Measurements from ENCODE around the gene RORB. TPM values are rescaled to one million over a fixed set of nuclear protein-coding genes. Genes with fewer than 3 reads are reported as not detected.

RORB gene
- total and polyA plus RNA-seq, 11 donors: 0.53 to 10.2 (median 3.4) TPM

DNA sequence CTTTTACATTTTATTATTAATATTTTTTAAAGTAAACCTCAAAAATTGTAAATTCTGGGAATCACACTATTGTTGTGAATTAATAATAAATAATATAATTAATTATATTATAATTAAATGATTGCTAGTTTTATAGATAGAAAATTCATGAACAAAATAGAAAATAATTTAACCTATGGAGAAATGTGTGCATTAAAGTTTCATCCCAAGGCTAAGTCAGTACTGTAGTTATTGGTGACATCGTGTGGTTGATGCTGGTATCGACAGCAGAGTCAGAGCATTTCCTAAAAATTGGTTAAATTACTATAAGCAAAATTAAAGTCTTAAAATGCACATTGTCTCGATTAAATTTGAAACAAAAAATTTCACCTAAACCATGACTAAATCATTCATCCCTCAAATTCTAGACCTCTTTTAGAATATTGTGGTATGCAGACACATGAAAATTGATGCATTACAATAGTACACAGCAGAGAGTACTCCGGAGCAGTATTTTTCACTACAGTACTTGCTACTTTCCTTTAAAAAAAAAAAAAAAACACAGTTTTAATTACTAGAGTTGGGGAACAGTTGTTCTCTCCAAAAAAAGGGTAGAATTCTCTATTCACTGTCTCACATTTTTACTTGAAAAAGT is 73.9 kb downstream of the RORB start:
- Histone ChIP-seq H3K4me1 (no peaks in the 10 kb centered on the region), H3K4me3 (no peak overlapping the region), H3K27ac (no peak overlapping the region), H3K36me3 (no peaks in the 10 kb centered on the region), H3K9me3 (no peaks in the 10 kb centered on the region), H3K27me3 (peaks cover 0 to 6% (median 0%) of the 10 kb centered on the region in 9 donors)
- no peak for DNase-seq
- ATAC-seq: no peak
- WGBS, 4 donors: 19 to 22% (median 22%) methylated on average over 4 of the region's 4 CpGs
- intact Hi-C loops (cut with DNase I): loop anchor here in 8 of 10 donors (5.0 to 10.0 kb wide), 6 partner anchors 246 to 1369 kb away; no protein-coding TSS in a partner anchor
- TF ChIP-seq POLR2A (IDR thresholded peaks at IDR 0.05): no peak
- TF ChIP-seq, protein P1, sequence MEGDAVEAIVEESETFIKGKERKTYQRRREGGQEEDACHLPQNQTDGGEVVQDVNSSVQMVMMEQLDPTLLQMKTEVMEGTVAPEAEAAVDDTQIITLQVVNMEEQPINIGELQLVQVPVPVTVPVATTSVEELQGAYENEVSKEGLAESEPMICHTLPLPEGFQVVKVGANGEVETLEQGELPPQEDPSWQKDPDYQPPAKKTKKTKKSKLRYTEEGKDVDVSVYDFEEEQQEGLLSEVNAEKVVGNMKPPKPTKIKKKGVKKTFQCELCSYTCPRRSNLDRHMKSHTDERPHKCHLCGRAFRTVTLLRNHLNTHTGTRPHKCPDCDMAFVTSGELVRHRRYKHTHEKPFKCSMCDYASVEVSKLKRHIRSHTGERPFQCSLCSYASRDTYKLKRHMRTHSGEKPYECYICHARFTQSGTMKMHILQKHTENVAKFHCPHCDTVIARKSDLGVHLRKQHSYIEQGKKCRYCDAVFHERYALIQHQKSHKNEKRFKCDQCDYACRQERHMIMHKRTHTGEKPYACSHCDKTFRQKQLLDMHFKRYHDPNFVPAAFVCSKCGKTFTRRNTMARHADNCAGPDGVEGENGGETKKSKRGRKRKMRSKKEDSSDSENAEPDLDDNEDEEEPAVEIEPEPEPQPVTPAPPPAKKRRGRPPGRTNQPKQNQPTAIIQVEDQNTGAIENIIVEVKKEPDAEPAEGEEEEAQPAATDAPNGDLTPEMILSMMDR (IDR thresholded peaks at IDR 0.05): peak; percentile 40 to 74 (median 62)

GRCh38 chr9:74573640-74574191 is 76.6 kb downstream of the RORB start:
- no peak overlapping the region for H3K27ac ChIP-seq
- H3K4me3 ChIP-seq: no peak overlapping the region
- H3K27me3 ChIP-seq: peaks cover 0 to 6% (median 0%) of the 10 kb centered on the region in 9 donors
- DNase-seq (no peak), ATAC-seq (no peak)
- no peaks in the 10 kb centered on the region for H3K9me3 ChIP-seq
- 42 to 61% (median 49%) methylated on average over 8 of the region's 8 CpGs for WGBS, 4 donors
- H3K4me1 ChIP-seq: no peaks in the 10 kb centered on the region
- intact Hi-C loops (cut with DNase I): loop anchor here in 8 of 10 donors (5.0 to 10.0 kb wide), 6 partner anchors 249 to 1371 kb away; no protein-coding TSS in a partner anchor
- no peaks in the 10 kb centered on the region for H3K36me3 ChIP-seq
- no peak for TF ChIP-seq POLR2A (IDR thresholded peaks at IDR 0.05)
- TF ChIP-seq, protein P1 (IDR thresholded peaks at IDR 0.05): no peak

GRCh38 chr9:74576176-74576575 is 79.0 kb downstream of the RORB start:
- TF ChIP-seq POLR2A (IDR thresholded peaks at IDR 0.05): no peak
- TF ChIP-seq, protein P1 (IDR thresholded peaks at IDR 0.05): no peak
- H3K4me1 ChIP-seq: no peaks in the 10 kb centered on the region
- H3K27me3 ChIP-seq: peaks cover 0 to 6% (median 0%) of the 10 kb centered on the region in 9 donors
- H3K27ac ChIP-seq: no peak overlapping the region
- intact Hi-C loops (cut with DNase I): loop anchor here in 7 of 10 donors (10.0 kb wide), 4 partner anchors 251 to 1371 kb away; no protein-coding TSS in a partner anchor
- H3K4me3 ChIP-seq: no peak overlapping the region
- DNase-seq: no peak
- no peak for ATAC-seq
- no peaks in the 10 kb centered on the region for H3K9me3 ChIP-seq
- H3K36me3 ChIP-seq: no peaks in the 10 kb centered on the region
- 18 to 60% (median 34%) methylated on average over 1 of the region's 1 CpG for WGBS, 4 donors

GRCh38 chr9:74577956-74578355 is 80.8 kb downstream of the RORB start:
- ATAC-seq (no peak), DNase-seq (no peak)
- Histone ChIP-seq H3K36me3 (no peaks in the 10 kb centered on the region), H3K27ac (no peak overlapping the region), H3K4me1 (no peaks in the 10 kb centered on the region), H3K4me3 (no peak overlapping the region), H3K9me3 (no peaks in the 10 kb centered on the region), H3K27me3 (peaks cover 0 to 6% (median 0%) of the 10 kb centered on the region in 9 donors)
- WGBS, 4 donors: 27 to 46% (median 42%) methylated on average over 1 of the region's 1 CpG
- intact Hi-C loops (cut with DNase I): loop anchor here in 7 of 10 donors (10.0 kb wide), 4 partner anchors 253 to 1373 kb away; no protein-coding TSS in a partner anchor
- TF ChIP-seq, protein P1 (IDR thresholded peaks at IDR 0.05): no peak
- no peak for TF ChIP-seq POLR2A (IDR thresholded peaks at IDR 0.05)
